Neural progenitor cell (in vitro differentiated cells): Measurements from ENCODE around the gene MTIF3. TPM values are rescaled to one million over a fixed set of nuclear protein-coding genes. Genes with fewer than 3 reads are reported as not detected.

Experiments
- DNase-seq: peaks from one replicate; pipeline ENCODE4 v3.0.0-alpha.2; 2016; ENCODE audit warnings: low spot score
- H2AFZ ChIP-seq: fragments of 200-600 bp; sonication (generic); replicated peaks from 2 replicates; pipeline ENCODE4 v1.6.1; 2016; ENCODE audit warnings: antibody characterized with exemption
- H3F3A ChIP-seq: fragments of 200-600 bp; sonication (generic); 2 replicates; pipeline ENCODE4 v1.6.1; 2016; ENCODE audit warnings: antibody characterized with exemption, low read depth
- H3K27ac ChIP-seq: fragments of 200-600 bp; sonication (generic); 2 replicates; pipeline ENCODE4 v1.5.1; 2016; ENCODE audit warnings: mild to moderate bottlenecking
- H3K27me3 ChIP-seq: fragments of 200-600 bp; sonication (generic); 2 replicates; pipeline ENCODE4 v1.6.1; 2016; ENCODE audit warnings: mild to moderate bottlenecking, moderate library complexity
- H3K36me3 ChIP-seq: fragments of 200-600 bp; sonication (generic); 2 replicates; pipeline ENCODE4 v1.5.1; 2016
- H3K4me1 ChIP-seq: fragments of 200-600 bp; sonication (generic); 2 replicates; pipeline ENCODE4 v1.6.1; 2016; ENCODE audit warnings: mixed run types
- H3K4me2 ChIP-seq: fragments of 200-600 bp; sonication (generic); 2 replicates; pipeline ENCODE4 v1.6.1; 2016
- H3K4me3 ChIP-seq: fragments of 200-600 bp; sonication (generic); 2 replicates; pipeline ENCODE4 v1.5.1; 2016
- H3K79me2 ChIP-seq: fragments of 200-600 bp; sonication (generic); 2 replicates; pipeline ENCODE4 v1.6.1; 2016; ENCODE audit warnings: low read depth
- H3K9ac ChIP-seq: fragments of 200-600 bp; sonication (generic); 2 replicates; pipeline ENCODE4 v1.6.1; 2016
- H3K9me3 ChIP-seq: fragments of 200-600 bp; sonication (generic); 2 replicates; pipeline ENCODE4 v1.5.1; 2016; ENCODE audit warnings: low read depth
- H4K20me1 ChIP-seq: fragments of 200-600 bp; sonication (generic); 2 replicates; pipeline ENCODE4 v1.6.1; 2016; ENCODE audit warnings: low read depth
- H3K27ac Mint-ChIP-seq: 3 replicates; pipeline ENCODE4 v1.8.0; 2021; ENCODE audit warnings: mixed read lengths
- H3K27me3 Mint-ChIP-seq: 2 replicates; pipeline ENCODE4 v1.8.0; 2022; ENCODE audit warnings: low read depth, mild to moderate bottlenecking, inconsistent platforms, moderate library complexity, mixed read lengths; ENCODE audit not compliant: insufficient read depth
- H3K36me3 Mint-ChIP-seq: 3 replicates; pipeline ENCODE4 v1.8.0; 2021; ENCODE audit warnings: mixed read lengths
- H3K4me1 Mint-ChIP-seq: 3 replicates; pipeline ENCODE4 v1.8.0; 2021; ENCODE audit warnings: mixed read lengths
- H3K4me3 Mint-ChIP-seq: 3 replicates; pipeline ENCODE4 v1.8.0; 2021; ENCODE audit warnings: mild to moderate bottlenecking, moderate library complexity, mixed read lengths
- H3K9me3 Mint-ChIP-seq: 3 replicates; pipeline ENCODE4 v1.8.0; 2020; ENCODE audit warnings: mixed read lengths
- EZH2 ChIP-seq: fragments of 200-600 bp; sonication (generic); IDR thresholded peaks from 2 replicates; pipeline ENCODE4 v1.6.1; 2017; ENCODE audit warnings: antibody characterized with exemption, mild to moderate bottlenecking, moderate library complexity
- EZH2phosphoT487 ChIP-seq: fragments of 200-600 bp; sonication (generic); IDR thresholded peaks from 2 replicates; pipeline ENCODE4 v1.6.1; 2017; ENCODE audit warnings: antibody characterized with exemption
- small RNA-seq: library from RNA; depleted of rRNA; stranded (forward); fragments of <200 nt; gene quantifications from one replicate; pipeline ENCODE3, GENCODE V24; 2015
- total RNA-seq: library from RNA; depleted of rRNA; stranded (reverse); fragments of >200 nt; gene quantifications from 2 replicates; pipeline ENCODE4 v1.2.3, GENCODE V29; 2015; ENCODE audit warnings: low replicate concordance
- TF ChIP-seq, protein P1 (sequence below): fragments of 200-600 bp; sonication (generic); IDR thresholded peaks from 2 replicates; pipeline ENCODE4 v1.5.1; 2017; ENCODE audit warnings: antibody characterized with exemption, mild to moderate bottlenecking

MTIF3 gene
- total RNA-seq, 1 donor from 2014 or later: 65.8 TPM

DNA sequence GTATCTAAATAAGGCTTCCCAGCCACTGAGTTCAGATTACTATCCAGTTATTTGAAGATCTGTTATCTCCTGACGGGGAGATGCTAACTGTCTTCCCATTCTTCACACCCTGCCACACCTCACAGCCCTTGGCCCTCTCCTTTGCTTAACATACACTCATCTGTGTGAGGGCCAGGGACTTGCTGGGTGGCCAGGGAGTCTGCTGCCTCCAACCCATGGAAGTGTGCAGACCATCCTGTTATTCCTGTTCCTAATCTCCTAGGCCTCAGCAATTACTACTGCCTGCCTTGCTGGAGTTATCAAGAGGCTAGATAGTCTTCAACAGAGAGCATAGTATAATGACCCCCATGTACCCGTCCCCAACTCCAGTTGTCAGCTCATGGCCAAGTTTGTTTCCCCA, 62.1 kb downstream of the MTIF3 start:
- Mint-ChIP-seq H3K27ac (peak overlapping the region; percentile 39), H3K9me3 (peaks cover 3% of the 10 kb centered on the region), H3K4me1 (peaks cover 9% of the 10 kb centered on the region), H3K27me3 (peaks cover 9% of the 10 kb centered on the region), H3K4me3 (no peak overlapping the region), H3K36me3 (no peaks in the 10 kb centered on the region)
- Histone ChIP-seq H3K27me3 (peaks cover 3% of the 10 kb centered on the region), H3K9me3 (no peaks in the 10 kb centered on the region), H3K27ac (no peak overlapping the region), H3K79me2 (no peaks in the 10 kb centered on the region), H3F3A (no peaks in the 10 kb centered on the region), H3K36me3 (no peaks in the 10 kb centered on the region), H3K4me3 (no peak overlapping the region), H3K9ac (no peak overlapping the region), H2AFZ (no peak overlapping the region), H4K20me1 (no peaks in the 10 kb centered on the region), H3K4me2 (no peak overlapping the region), H3K4me1 (no peaks in the 10 kb centered on the region)
- TF ChIP-seq, protein P1, sequence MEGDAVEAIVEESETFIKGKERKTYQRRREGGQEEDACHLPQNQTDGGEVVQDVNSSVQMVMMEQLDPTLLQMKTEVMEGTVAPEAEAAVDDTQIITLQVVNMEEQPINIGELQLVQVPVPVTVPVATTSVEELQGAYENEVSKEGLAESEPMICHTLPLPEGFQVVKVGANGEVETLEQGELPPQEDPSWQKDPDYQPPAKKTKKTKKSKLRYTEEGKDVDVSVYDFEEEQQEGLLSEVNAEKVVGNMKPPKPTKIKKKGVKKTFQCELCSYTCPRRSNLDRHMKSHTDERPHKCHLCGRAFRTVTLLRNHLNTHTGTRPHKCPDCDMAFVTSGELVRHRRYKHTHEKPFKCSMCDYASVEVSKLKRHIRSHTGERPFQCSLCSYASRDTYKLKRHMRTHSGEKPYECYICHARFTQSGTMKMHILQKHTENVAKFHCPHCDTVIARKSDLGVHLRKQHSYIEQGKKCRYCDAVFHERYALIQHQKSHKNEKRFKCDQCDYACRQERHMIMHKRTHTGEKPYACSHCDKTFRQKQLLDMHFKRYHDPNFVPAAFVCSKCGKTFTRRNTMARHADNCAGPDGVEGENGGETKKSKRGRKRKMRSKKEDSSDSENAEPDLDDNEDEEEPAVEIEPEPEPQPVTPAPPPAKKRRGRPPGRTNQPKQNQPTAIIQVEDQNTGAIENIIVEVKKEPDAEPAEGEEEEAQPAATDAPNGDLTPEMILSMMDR: no peak
- no peak for TF ChIP-seq EZH2phosphoT487
- no peak for TF ChIP-seq EZH2
- no peak for DNase-seq

Small RNA genes lying within 50 kb of the gene (small RNA-seq; reads per million reads assigned to genes)
- gene RNU6-63P: not detected
- gene RNY1P1: not detected

Other genes starting within 250 kb of the MTIF3 start
- 1,463 and 2,072 TPM in 2 replicates for gene RPL21, start 199.0 kb downstream of the MTIF3 start, total RNA-seq
- gene RASL11A, start 179.7 kb downstream of the MTIF3 start, total RNA-seq: 0.77 TPM in 1 of 2 replicates, not detected in the other
- 78.4 and 126 TPM in 2 replicates for gene GTF3A, start 25.9 kb downstream of the MTIF3 start, total RNA-seq
- gene LNX2, start 170.0 kb upstream of the MTIF3 start, total RNA-seq: 12.5 and 15.1 TPM in 2 replicates
- gene POLR1D, start 171.3 kb upstream of the MTIF3 start, total RNA-seq: 106 and 120 TPM in 2 replicates